Germinal center (tissue), 1 donor: ENCODE measurements around the gene FGF5.
"Not testable (repeated sequence)": the region's sequence is repeated elsewhere in the genome, so short reads cannot be mapped to it uniquely, and the experiment has no call there.

Source experiments
- DNase-seq: peaks from one replicate; pipeline ENCODE4 v3.0.0; 2012; ENCODE audit warnings: mixed read lengths, low spot score

FGF5 gene

DNA sequence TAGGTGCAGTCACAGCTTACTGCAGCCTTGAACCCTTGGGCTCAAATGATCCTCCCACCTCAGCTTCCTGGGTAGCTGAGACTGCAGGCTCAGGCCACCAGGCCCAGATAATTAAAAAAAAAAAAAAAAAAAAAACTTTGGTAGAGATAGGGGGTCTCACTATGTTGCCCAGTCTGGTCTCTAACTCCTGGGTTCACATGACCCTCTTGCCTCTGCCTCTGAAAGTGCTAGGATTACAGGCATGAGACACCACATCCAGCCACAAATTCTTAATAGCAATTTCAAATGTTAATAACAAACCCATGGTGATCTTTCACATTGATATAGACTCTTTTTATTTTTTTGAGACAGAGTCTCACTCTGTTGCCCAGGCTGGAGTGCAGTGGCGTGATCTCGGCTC, 12.3 kb upstream of the FGF5 start:
- no peak for DNase-seq

DNA sequence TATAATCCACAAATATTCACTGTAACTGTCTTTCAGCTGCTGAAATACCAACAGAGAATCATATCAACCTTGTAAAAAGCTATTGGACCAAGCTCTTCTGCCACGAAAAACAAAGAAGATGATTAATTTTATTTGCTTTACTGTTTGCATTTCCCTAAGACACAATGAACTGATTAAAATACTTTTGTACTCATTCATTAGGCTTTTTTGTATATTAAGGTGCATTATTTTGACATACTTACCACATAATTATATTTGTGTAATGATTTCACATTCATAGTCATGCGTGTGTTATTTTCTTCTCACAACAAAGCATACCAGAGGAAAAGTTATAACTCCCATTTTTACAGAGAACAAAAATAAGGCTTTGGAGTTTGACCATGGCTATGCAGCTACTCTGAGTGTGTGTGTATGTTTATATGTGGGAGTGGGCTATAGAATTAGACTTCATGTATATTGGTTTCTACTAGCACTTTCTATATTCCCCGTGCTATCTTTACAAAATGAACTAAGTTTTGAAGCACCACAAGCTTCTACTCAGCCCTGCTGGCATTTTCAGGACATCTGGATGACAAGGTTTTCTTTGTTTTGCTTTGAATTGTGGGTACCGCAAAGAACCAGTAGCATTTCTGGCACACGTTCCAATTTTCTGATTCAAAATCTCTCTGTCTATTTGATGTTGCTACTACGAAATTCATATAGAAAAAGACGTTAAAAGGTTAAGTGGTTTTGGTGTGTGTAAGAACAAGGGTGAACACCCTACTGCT, 11.0 kb upstream of the FGF5 start:
- DNase-seq = no peak

DNA sequence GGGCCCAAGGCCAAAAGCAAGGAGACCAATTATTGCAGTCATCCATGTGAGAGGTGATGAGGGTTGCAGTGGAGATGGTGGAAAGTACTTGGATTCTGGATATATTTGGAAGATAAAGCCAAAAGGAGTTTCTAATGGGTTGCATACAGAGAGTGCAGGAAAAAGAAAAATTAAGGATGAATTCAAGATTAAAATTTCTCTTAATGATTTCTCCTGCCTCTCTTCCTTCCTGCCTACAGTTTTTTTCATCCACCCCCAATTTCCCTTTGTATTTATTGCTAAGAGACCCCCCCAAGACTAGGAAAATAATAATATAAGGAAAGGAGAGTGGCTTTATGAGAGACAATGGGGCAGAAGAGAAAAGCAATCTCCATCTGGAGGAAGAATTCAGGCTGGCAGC, 8.6 kb upstream of the FGF5 start:
- DNase-seq = no peak

DNA sequence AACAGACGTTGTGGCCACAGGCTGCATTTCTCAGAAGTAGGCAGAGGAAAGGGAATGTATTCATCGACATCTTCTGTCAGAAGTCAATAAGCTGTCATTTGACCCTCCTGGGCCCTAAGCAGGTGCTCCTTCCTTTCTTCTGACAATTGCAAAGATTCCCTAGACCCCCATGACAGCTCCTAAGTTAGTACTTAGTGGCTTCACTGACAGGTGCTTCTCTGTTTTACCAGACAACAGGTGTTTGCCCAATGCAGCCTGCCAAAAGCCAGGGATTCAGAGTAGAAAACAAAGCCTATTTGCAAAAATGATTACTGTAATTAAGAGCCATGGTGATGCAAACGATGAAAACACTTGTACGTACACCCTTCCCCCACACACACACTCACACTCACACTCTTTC, 7.5 kb upstream of the FGF5 start:
- no peak for DNase-seq

DNA sequence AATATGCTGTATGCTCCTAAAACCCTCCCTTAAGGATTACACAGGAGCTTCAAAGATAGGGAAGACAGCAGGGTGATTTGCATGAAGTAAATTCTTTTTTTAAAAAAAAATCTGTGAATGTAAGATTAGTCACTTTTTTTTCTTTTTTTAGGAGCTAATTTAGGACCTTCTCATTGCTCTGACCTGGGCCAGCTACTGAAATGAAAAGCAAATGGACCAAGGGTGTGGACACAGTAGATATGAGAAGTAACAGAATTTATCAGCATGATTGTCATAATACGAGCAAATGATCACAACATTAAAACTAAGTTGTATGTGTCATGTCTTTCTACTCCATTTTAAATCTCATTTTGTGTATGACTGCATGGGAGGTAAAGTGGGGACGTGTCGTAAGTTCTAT, 6.6 kb upstream of the FGF5 start:
- no peak for DNase-seq

DNA sequence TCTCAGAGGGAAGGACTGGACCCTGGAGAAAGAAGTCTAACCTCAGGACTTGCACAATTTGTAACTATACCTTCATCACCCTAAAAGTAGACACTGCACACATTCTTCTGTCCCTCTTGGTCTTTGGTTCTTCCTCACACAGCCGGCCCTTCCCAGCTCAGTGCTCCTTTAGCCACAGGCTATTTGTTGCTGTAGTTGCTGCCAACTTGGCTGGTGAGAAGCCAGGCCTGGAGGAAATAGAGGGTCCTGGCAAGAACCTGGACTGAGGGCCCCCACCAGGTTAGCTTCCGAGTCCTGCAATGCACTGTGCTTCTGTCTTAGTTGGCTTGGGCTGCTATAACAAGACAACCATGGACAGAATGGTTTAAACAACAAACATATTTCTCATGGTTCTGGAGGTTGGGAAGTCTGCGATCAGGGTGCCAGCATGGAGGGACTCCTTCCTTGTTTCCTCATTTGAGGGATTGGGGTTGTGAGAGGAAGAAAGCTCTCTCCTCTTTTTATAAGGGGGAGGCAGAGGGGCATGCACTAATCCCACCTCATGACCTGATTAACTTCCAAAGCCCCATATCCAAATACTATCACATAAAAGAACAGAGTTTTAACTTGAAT, 4.4 kb upstream of the FGF5 start:
- no peak for DNase-seq

DNA sequence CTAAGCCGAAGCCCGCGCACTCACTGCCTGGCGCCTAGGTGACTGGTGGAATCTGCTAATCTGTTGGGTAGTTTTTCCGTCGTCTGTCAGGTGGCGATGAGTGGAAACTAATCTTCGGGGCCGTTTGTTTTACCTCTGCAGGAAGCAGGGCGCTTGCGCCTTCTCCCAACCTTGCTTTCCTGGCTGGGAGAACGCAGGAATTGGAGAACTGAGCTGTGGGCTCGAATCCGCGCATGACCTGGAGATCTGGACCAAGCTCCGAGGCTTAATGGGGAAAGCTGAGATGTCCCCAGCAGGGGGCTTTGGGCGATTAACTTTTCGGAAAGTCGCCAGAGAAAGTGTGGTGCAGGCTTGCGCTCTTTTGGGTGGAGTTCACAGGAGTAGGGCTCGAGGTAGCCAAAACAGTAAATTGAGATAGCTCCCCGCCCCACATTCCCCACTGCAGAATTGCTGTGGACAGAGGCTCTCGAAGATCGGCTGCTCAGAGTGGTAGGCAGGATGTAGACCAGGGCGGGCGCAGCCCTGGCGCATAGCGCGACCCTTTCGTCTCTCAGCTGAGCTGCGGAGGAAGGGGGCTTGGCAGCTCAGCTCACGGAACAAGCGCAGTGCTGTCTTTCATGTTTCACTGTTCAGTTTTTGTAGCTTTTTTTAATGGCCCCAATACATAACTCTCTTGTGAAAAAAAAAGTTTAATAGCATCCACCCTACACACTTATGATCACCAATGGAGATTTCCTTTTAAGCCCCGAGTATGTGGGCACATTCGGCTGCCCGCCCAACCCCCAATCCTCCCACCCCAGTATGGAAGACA, 2.7 kb upstream of the FGF5 start:
- no peak for DNase-seq

DNA sequence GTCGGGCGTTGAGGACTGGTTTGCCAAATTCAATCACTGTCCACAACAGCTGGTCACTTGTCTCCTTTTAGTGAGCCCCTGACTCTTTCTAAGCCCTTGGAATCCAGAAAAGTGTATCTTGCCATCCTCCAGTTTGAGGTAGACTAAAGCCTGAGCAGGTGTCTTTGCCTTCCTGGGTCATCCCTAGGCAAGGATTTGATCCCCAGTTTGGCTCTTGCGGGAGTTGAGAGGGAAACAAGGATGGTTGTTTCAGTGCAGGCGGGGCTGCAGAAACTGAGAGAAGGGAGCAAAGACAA, 2.2 kb upstream of the FGF5 start:
- no peak for DNase-seq

DNA sequence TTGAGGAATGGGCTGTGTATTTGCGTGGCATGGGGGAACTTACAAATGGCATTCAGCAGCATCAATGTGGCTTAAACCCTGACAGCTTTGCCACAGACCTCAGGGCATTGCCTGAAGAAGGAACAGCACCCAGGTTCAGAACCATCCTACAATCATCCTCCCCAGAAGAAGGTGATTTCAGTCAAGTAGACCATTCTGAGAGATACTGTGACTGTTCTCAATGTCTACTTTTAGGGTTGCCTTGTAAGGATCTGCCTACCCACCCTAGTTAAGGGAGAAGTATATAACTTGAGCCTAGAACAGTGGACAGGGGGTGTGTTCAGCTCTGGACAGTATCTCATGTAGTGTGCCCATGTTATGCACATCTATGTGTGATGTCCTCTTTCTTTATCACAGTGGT, 1.6 kb upstream of the FGF5 start:
- no peak for DNase-seq

DNA sequence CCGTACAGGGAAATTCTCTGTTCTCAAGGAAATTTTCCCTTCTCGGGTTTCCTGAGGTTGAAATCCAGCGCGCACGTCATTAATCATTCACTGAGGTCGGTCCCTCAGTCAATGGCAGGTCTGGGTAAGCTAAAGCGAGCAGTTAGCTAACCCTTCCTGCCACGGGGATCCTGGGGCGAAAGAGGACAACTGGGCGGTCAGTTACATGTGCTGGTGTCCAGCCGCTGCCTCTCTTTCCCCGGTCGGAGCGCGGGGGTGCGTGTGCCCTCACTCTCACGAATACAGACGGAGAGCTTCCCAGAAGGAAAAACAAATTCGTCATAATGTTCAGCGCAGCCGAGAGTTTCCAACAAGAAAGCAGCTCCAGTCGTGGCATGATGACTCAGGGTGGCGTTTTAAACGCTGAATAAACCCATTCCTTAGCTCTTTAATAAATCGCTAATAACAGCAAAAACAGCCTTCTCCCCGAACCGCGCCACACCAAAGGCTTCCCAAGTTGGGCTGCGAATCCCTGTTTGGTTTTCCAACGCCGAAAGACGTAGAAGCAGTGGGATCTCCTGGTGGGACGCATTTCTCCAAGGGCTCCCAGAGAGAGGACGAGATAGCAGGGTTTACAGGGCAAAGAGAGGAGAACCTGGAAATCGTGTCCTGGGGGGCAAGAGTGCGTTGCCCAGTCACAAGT, 752 bp upstream of the FGF5 start:
- no peak for DNase-seq

DNA sequence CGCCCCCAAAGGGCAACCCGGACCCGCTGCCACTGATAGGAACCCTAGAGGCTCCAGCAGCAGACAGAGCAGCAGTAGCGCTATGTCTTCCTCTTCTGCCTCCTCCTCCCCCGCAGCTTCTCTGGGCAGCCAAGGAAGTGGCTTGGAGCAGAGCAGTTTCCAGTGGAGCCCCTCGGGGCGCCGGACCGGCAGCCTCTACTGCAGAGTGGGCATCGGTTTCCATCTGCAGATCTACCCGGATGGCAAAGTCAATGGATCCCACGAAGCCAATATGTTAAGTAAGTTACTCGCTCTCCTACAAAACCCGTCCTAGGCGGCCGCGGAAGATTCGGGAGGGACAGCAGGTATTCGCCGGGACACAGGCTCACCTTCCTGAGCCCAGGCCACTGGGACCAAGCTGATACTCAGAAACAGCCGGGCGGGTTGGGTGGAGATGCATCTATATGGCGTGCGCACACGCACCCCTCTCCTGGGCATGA, 477 bp downstream of the FGF5 start:
- no peak for DNase-seq

DNA sequence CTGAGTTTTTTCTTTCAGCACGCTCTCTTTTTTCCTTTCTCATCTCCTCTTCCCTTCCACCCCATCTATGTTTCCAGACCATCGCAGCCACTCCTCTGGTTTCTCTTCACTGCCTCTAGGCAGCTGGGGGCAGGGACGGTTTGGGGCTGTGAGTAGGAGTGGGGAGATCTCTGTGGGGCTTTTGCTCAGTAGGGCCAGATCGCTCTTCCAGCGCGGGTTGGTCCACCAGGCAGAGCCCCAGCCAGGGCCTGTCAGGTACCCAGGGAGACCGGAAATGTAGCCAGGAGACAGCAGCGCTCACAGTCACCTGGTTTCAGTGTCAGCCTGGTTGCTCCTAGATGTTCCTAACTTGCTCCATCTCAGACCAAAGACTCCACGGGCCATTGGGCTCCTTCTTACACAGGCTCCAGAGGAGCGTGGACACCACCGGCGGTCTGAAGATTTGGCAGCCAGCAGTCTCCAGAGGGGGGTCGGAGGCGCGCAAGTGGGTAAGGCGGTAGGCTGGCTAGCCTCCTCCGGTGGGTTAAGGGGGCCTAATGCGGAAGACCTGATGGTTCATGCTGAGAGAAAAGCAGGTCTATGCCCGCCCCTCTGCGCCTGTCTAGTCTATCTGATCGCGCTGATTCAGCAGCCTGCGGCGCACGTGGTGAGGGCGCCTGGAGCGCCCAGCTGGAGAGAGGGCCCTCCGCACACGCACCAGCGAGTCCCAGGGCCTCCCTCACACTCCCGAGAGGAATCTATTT, 1.8 kb downstream of the FGF5 start:
- DNase-seq = no peak

DNA sequence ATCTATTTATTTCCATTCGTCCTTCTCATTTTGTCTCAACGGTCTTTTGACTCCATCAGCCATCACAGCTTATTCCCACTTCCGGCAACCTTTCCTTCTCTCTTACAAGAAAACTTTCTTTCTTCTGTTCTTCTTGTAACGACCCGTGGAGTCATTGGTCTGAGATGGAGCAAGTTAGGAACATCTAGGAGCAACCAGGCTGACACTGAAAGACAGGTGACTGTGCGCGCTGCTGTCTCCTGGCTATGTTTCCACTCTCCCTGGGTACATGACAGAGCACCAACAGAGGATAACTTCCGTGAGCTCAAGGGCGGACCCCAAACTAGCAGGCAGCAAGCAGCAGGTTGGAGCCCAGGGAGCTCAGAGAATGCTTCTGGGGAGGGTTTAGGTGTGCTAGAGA, 2.5 kb downstream of the FGF5 start:
- no peak for DNase-seq

DNA sequence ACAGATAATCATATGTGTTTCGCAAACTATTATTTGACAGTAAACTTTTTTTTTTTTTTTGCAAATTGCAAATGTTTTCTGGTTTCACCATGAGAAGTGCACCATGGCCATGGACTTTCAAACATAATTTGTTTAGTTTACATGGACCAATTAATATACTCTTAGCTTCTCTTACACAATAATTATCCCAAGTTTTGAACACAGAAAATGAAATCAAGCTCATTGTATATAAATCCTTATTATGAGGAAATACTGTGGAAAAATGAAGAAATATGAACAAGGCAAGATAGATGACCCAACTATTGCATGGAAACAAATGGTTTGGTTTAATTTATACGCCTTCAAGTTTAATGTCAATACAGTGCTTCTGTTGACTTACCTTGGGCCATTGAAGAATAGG, 3.9 kb downstream of the FGF5 start:
- DNase-seq = no peak

DNA sequence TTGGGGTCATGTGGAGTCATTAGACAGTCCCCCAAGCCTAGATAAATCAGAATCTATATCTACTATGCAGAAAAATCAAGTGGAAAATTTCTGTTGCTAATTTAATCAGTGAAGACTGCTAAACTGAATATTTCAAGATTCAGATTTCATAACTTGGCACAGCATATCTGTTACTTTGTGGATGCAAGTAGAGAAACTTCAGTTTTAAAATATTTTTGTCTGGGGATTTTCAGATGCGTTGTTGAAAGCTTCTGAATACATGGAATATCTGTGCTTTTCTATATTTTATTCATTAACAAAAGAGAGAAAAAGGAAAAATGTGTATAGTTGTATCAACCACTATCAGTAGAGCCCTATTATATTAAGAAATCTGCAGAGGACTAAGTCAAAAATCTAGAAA, 4.4 kb downstream of the FGF5 start:
- no peak for DNase-seq

DNA sequence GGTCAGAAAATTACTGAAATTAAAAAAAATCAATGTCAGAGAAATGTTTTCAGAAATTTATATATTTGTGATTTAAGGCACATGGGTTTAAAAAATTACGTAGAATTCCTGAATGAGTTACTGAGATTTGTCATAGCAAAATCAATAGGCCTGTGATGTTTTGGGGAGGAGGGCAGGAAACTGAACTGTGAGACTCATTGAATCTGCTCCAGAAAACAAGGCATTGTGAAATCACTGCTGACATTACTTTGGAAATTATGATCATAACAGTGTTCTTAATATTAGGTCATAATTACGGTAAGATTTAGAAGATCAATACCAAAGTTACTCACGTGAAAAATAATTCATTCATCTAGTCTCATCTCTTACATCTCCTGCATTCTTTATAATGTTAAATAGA, 5.3 kb downstream of the FGF5 start:
- DNase-seq = no peak

DNA sequence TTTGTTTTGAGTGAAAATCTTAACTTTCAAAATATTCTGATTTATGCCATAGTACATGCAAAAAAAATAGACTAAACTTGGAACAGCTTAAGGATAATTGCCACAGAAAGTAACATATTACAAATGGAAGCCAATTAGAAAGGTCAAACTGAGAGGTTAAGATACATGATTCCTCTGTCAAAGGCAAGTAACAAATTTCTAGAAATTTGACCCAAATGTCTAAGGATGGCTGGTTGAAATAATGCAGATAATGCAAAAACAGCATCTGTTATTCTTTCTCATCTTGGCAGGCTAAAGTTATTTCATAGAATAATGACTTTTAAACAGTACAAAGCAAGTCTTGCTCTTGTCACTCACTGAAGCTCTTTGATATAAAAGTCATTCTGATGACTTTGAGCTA, 10.5 kb downstream of the FGF5 start:
- DNase-seq = no peak

DNA sequence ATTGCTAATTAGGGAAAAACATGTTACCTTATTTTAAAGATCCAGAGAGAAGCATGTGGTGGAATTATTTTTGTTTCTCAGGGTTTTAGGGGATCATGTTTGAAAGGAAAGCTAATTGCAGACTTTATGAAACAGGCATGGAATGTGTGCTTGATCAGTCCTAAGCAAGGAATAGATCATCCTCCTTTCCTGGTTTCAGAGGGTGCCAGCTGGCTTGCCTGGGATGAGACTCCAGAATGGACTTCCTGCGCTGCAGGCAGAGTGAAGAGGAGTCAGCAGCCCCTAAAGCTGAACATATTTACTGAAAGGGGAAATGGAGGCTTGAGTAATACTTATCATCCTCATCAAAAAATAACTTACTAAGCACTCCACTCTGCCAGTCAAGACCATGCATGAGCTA, 13.3 kb downstream of the FGF5 start:
- DNase-seq = no peak

DNA sequence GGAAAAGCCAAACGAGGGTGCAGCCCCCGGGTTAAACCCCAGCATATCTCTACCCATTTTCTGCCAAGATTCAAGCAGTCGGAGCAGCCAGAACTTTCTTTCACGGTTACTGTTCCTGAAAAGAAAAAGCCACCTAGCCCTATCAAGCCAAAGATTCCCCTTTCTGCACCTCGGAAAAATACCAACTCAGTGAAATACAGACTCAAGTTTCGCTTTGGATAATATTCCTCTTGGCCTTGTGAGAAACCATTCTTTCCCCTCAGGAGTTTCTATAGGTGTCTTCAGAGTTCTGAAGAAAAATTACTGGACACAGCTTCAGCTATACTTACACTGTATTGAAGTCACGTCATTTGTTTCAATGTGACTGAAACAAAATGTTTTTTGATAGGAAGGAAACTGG, 20.0 kb downstream of the FGF5 start:
- no peak for DNase-seq

DNA sequence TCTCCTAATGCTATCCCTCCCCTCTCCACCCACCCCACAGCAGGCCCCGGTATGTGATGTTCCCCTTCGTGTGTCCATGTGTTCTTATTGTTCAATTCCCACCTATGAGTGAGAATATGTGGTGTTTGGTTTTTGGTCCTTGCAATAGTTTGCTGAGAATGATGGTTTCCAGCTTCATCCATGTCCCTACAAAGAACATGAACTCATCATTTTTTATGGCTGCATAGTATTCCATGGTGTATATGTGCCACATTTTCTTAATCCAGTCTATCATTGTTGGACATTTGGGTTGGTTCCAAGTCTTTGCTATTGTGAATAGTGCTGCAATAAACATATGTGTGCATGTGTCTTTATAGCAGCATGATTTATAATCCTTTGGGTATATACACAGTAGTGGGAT, 24.2 kb downstream of the FGF5 start:
- DNase-seq = not testable (repeated sequence)

DNA sequence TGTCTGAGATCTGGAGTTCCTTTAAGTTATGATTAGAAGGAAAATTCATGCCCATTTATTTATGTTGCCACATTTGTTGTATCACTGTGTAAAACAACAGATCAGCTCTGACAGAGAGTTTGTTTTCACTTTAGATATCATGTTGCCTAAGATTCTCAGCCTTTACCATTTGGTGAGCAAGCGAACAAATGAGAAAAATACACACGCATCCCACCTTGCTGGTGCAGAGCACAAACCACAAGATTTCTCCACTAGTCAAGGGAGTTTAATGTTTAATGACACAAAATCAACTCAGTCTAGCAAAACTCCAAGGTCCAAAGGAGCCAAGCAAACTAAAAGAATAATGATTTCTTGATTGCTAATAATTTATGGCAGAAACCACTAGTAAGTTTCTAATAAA, 27.7 kb downstream of the FGF5 start:
- DNase-seq = no peak

DNA sequence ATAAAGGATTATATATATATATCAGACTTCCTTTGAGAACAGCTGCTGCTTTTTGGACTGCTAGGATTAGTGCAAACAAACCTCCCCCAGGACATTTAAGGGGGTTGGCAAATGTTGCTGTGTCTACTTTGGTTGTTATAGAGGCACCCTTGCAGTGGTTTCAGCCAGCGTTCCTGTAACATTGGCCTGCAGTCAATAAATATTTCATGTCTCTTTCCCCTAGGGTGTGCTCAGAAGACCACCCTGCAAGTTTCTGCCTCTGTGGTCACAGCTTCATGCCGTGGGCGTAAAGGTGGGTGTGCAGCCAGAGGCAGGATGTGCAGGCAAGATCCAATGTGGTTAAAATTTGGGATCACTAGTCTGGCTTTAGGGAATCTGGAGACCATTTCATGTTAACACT, 28.9 kb downstream of the FGF5 start:
- no peak for DNase-seq
